PFSK-1 (cell line): Measurements from ENCODE around the gene GRB10.

Experiments
- FOXP2 ChIP-seq: optimal IDR thresholded peaks from 2 replicates; pipeline ENCODE3; 2011; ENCODE audit warnings: borderline replicate concordance, control low read depth, inconsistent platforms; ENCODE audit not compliant: insufficient read depth; ENCODE audit errors: extremely low read length, extremely low read depth
- POLR2AphosphoS5 ChIP-seq: IDR thresholded peaks from 2 replicates; pipeline ENCODE4 v1.6.1; 2012; ENCODE audit warnings: low read depth, mild to moderate bottlenecking, control low read depth, low read length, moderate library complexity
- REST ChIP-seq, 2 experiments: IDR thresholded peaks; 2 replicates each; pipeline versions ENCODE4 v1.6.1 to v1.8.0; 2011 to 2012; ENCODE audit warnings: low read depth in 2 of 2, low read length in 2 of 2, control low read depth in 1 of 2, inconsistent platforms in 1 of 2, mild to moderate bottlenecking in 1 of 2, moderate library complexity in 1 of 2; ENCODE audit not compliant: insufficient read depth in 1 of 2
- SIN3A ChIP-seq: IDR thresholded peaks from 2 replicates; pipeline ENCODE4 v1.6.1; 2012; ENCODE audit warnings: mild to moderate bottlenecking, low read length, moderate library complexity, borderline replicate concordance; ENCODE audit not compliant: insufficient read depth
- TAF1 ChIP-seq: IDR thresholded peaks from 2 replicates; pipeline ENCODE4 v1.6.1; 2012; ENCODE audit warnings: low read length, control low read depth, borderline replicate concordance; ENCODE audit not compliant: insufficient read depth

The GRB10 gene

GRCh38 chr7:50540785-50541579 is 241.7 kb downstream of the GRB10 start:
- TF ChIP-seq SIN3A = no peak
- TF ChIP-seq FOXP2 = no peak
- no peak for TF ChIP-seq REST (IDR thresholded peaks at IDR 0.05; ENCODE audit: insufficient read depth in 1 of 2, low read depth in 2 of 2, low read length in 2 of 2)
- no peak for TF ChIP-seq POLR2AphosphoS5
- TF ChIP-seq TAF1 = no peak
